K562 (cell line): ENCODE results near the gene PLEKHN1. TPM values are rescaled to one million over a fixed set of nuclear protein-coding genes. Genes with fewer than 3 reads are reported as not detected.

Source experiments
- BRCA1 ChIP-seq, 2 experiments: fragments of 450-650 bp in 1 of 2; sonication (generic) in 1 of 2; formaldehyde crosslinking in 1 of 2; IDR thresholded peaks; 2 replicates each; pipeline versions ENCODE4 v1.5.0 to v1.6.1; 2017 to 2020; ENCODE audit warnings: mild to moderate bottlenecking in 1 of 2, missing genetic modification reagents in 1 of 2
- CTCFL ChIP-seq: IDR thresholded peaks from 2 replicates; pipeline ENCODE4 v1.6.1; 2011; ENCODE audit warnings: borderline replicate concordance, low read depth, mild to moderate bottlenecking, moderate library complexity, low read length; ENCODE audit not compliant: insufficient read depth, poor library complexity, severe bottlenecking
- GATAD2B ChIP-seq: fragments of 450-650 bp; IDR thresholded peaks from 2 replicates; pipeline ENCODE4 v1.6.1; 2017; ENCODE audit warnings: mild to moderate bottlenecking, borderline replicate concordance
- GTF3C2 ChIP-seq: IDR thresholded peaks from 3 replicates; pipeline ENCODE4 v1.6.1; 2011; ENCODE audit warnings: borderline replicate concordance, mild to moderate bottlenecking, moderate library complexity; ENCODE audit not compliant: insufficient read length; ENCODE audit errors: extremely low read depth
- KDM5B ChIP-seq: fragments of 200-600 bp; sonication (generic); IDR thresholded peaks from 2 replicates; pipeline ENCODE4 v1.6.1; 2012; ENCODE audit warnings: low read depth, mild to moderate bottlenecking, moderate library complexity, low read length, control low read depth, inconsistent platforms; ENCODE audit not compliant: insufficient replicate concordance
- SIN3B ChIP-seq: fragments of 450-650 bp; IDR thresholded peaks from 2 replicates; pipeline ENCODE4 v1.6.1; 2017; ENCODE audit warnings: low read depth, mild to moderate bottlenecking, moderate library complexity
- TEAD2 ChIP-seq: fragments of 450-650 bp; IDR thresholded peaks from 2 replicates; pipeline ENCODE4 v1.6.1; 2016; ENCODE audit warnings: missing genetic modification characterization, control low read depth, missing compliant biosample characterization
- TFAP4 ChIP-seq: sonication (generic); formaldehyde crosslinking; IDR thresholded peaks from 2 replicates; pipeline ENCODE4 v1.8.0; 2022; ENCODE audit warnings: missing genetic modification reagents, mild to moderate bottlenecking, moderate library complexity, borderline replicate concordance
- UBTF ChIP-seq, 2 experiments: IDR thresholded peaks; 2 replicates each; pipeline ENCODE4 v1.6.1; 2012; ENCODE audit warnings: improper control_type of control experiment in 2 of 2, low read depth in 2 of 2, low read length in 2 of 2, borderline replicate concordance in 1 of 2
- ZNF184 ChIP-seq: sonication (generic); formaldehyde crosslinking; IDR thresholded peaks from 2 replicates; pipeline ENCODE4 v1.5.0; 2020; ENCODE audit warnings: missing genetic modification reagents
- ZNF311 ChIP-seq: fragments of 250-450 bp; sonication (Bioruptor Pico); IDR thresholded peaks from 2 replicates; pipeline ENCODE4 v1.4.0; 2020; ENCODE audit warnings: mild to moderate bottlenecking, moderate library complexity
- ZNF324 ChIP-seq: fragments of 250-450 bp; sonication (Bioruptor Pico); IDR thresholded peaks from 2 replicates; pipeline ENCODE4 v1.4.0; 2020; ENCODE audit warnings: mild to moderate bottlenecking
- ZNF766 ChIP-seq: fragments of 200-800 bp; sonication (Bioruptor generic); conservative IDR thresholded peaks from 2 replicates; pipeline ENCODE4 v1.6.1; 2016; ENCODE audit warnings: missing genetic modification characterization, missing compliant biosample characterization
- polyA plus RNA-seq, 8 experiments: library from polyadenylated mRNA; depleted of rRNA in 4 of 8; stranded (reverse) in 5 of 8; unstranded in 3 of 8; fragments of >200 nt; fragmentation: Nextera tagmentation in 2 of 8; fragmentation: Illumina TruSeq in 1 of 8; extraction: Ambion mirVana in 2 of 8; extraction: Trizol in 1 of 8; gene quantifications; 2 replicates each; pipeline versions ENCODE4 v1.2.1 to v1.2.3, GENCODE V29; 2011 to 2014; ENCODE audit warnings: inconsistent platforms in 1 of 8, missing spikeins in 1 of 8
- total RNA-seq, 7 experiments: library from RNA; depleted of rRNA in 6 of 7; stranded (reverse); fragments of >200 nt in 6 of 7; fragmentation: Illumina TruSeq in 2 of 7; extraction: Trizol in 2 of 7; gene quantifications; 2 replicates each; pipeline versions ENCODE4 v1.2.1 to v1.2.3, GENCODE V29; 2011 to 2021; ENCODE audit warnings: low replicate concordance in 1 of 7

The PLEKHN1 gene
- total and polyA plus RNA-seq, 9 of the 15 experiments (the other 6 are each of a cell fraction or from before 2014, with no cell fraction given), result 0.07 to 1.5 (median 0.13) TPM; not detected in 2

GRCh38 chr1:940107-941014 lies 25.9 kb upstream of the PLEKHN1 start (continued):
- TF ChIP-seq CTCFL (peak; percentile 35), TEAD2 (tag) (no peak), UBTF (IDR thresholded peaks at IDR 0.05; ENCODE audit: borderline replicate concordance in 1 of 2, low read depth in 2 of 2, low read length in 2 of 2) (peak; percentile 47 to 48; a peak in 2 of 4 replicates), GTF3C2 (no peak), GATAD2B (peak; percentile 92), ZNF324 (CRISPR knock-in tag) (no peak), KDM5B (no peak), BRCA1 (IDR thresholded peaks at IDR 0.05) (no peak), BRCA1 (CRISPR knock-in tag; IDR thresholded peaks at IDR 0.05) (0 out of 2 replicates have a peak, but pooled peaks have one; percentile 12), SIN3B (0 out of 2 replicates have a peak, but pooled peaks have one; percentile 56), ZNF184 (no peak), TFAP4 (CRISPR knock-in tag) (peak; percentile 7; the same call in 1 of the 2 replicates), ZNF311 (no peak), ZNF766 (CRISPR knock-in tag) (no peak)
